Endothelial cell of umbilical vein (primary cell): ENCODE results near the gene RYR2. TPM values are rescaled to one million over a fixed set of nuclear protein-coding genes. Genes with fewer than 3 reads are reported as not detected.

Experiments used
- BruUV-seq: library from RNA; stranded (reverse); fragments of 400-500 nt; replicated peaks from 2 replicates; lab custom pipeline; 2021; lab: Mats Ljungman, UMichigan
- CTCF ChIA-PET: fragments of 300-600, 350-600 bp; sonication (Branson Sonifier 250); formaldehyde crosslinking; loops from one replicate; lab custom pipeline; 2021; ENCODE audit warnings: antibody characterized with exemption, inconsistent platforms; lab: Charles Lee
- POLR2A ChIA-PET: fragments of 300-600, 350-600 bp; sonication (Branson Sonifier 250); formaldehyde crosslinking; loops from one replicate; lab custom pipeline; 2021; ENCODE audit warnings: antibody characterized with exemption, inconsistent platforms; lab: Charles Lee
- DNase-seq: peaks from one replicate; pipeline ENCODE4 v3.0.0-alpha.2; 2011; ENCODE audit warnings: low read depth, low spot score
- FAIRE-seq: peaks from 2 replicates; lab custom pipeline; 2011; peaks lifted over from hg19 to GRCh38; lab: Jason Lieb, UNC
- H2AFZ ChIP-seq: 2 replicates; pipeline ENCODE4 v1.6.0; 2012; ENCODE audit warnings: low read depth, low read length, control low read depth, inconsistent platforms
- H3K27ac ChIP-seq: 2 replicates; pipeline ENCODE4 v1.5.1; 2011; ENCODE audit warnings: low read depth, mild to moderate bottlenecking, control low read depth, low read length, moderate library complexity; ENCODE audit not compliant: insufficient read depth
- H3K27me3 ChIP-seq, 2 experiments: 2 replicates each; pipeline versions ENCODE4 v1.6.0 to v1.6.1; 2011; ENCODE audit warnings: low read length in 2 of 2, mixed read lengths in 1 of 2; ENCODE audit not compliant: control insufficient read depth in 2 of 2, insufficient read depth in 2 of 2
- H3K36me3 ChIP-seq, 2 experiments: 2 replicates in 1 of 2; 3 replicates in 1 of 2; pipeline ENCODE4 v1.5.1; 2011; ENCODE audit warnings: low read length in 2 of 2, mild to moderate bottlenecking in 1 of 2, moderate library complexity in 1 of 2; ENCODE audit not compliant: control insufficient read depth in 2 of 2, insufficient read depth in 2 of 2; ENCODE audit errors: extremely low read depth in 1 of 2
- H3K4me1 ChIP-seq: 3 replicates; pipeline ENCODE4 v1.5.1; 2011; ENCODE audit warnings: mild to moderate bottlenecking, low read length; ENCODE audit not compliant: control insufficient read depth, insufficient read depth; ENCODE audit errors: extremely low read depth
- H3K4me2 ChIP-seq: 2 replicates; pipeline ENCODE4 v1.6.1; 2011; ENCODE audit warnings: low read length, control low read depth, mixed read lengths; ENCODE audit not compliant: insufficient read depth
- H3K4me3 ChIP-seq, 3 experiments: fragments of 200-600 bp in 1 of 3; sonication (generic), shearing (Covaris generic) in 1 of 3; replicated peaks in 1 of 3; 2 replicates each; pipeline ENCODE4 v1.5.1; 2011 to 2016; ENCODE audit warnings: control low read depth in 3 of 3, low read length in 3 of 3, mild to moderate bottlenecking in 2 of 3, inconsistent platforms in 1 of 3, low read depth in 1 of 3, moderate library complexity in 1 of 3; ENCODE audit not compliant: insufficient read depth in 1 of 3
- H3K79me2 ChIP-seq: 2 replicates; pipeline ENCODE4 v1.6.0; 2012; ENCODE audit warnings: low read length, inconsistent platforms; ENCODE audit not compliant: control insufficient read depth, insufficient read depth
- H3K9ac ChIP-seq: replicated peaks from 2 replicates; pipeline ENCODE3; 2011; ENCODE audit warnings: low read length, control low read depth; ENCODE audit not compliant: insufficient read depth; ENCODE audit errors: extremely low read depth
- H3K9me1 ChIP-seq: replicated peaks from 3 replicates; pipeline ENCODE4 v1.6.0; 2011; ENCODE audit warnings: mild to moderate bottlenecking, low read length; ENCODE audit not compliant: control insufficient read depth, insufficient read depth; ENCODE audit errors: extremely low read depth
- H3K9me3 ChIP-seq: replicated peaks from 2 replicates; pipeline ENCODE4 v1.5.1; 2012; ENCODE audit warnings: low read length, inconsistent platforms; ENCODE audit not compliant: control insufficient read depth, insufficient read depth
- H4K20me1 ChIP-seq: replicated peaks from 2 replicates; pipeline ENCODE3; 2011; ENCODE audit warnings: mild to moderate bottlenecking, low read length; ENCODE audit not compliant: control insufficient read depth, insufficient read depth; ENCODE audit errors: extremely low read depth
- CTCF ChIP-seq, 2 donors: IDR thresholded peaks; 1 replicate in 1 of 2; 2 replicates in 1 of 2; pipeline ENCODE4 v1.5.1; 2011; ENCODE audit warnings: low read length in 2 of 2, mild to moderate bottlenecking in 2 of 2, moderate library complexity in 2 of 2, control low read depth in 1 of 2, inconsistent platforms in 1 of 2, low read depth in 1 of 2; ENCODE audit not compliant: insufficient read depth in 1 of 2; ENCODE audit errors: extremely low read depth in 1 of 2
- EZH2 ChIP-seq: IDR thresholded peaks from 2 replicates; pipeline ENCODE4 v1.6.1; 2012; ENCODE audit warnings: borderline replicate concordance, low read depth, mild to moderate bottlenecking, moderate library complexity, low read length, inconsistent platforms; ENCODE audit not compliant: severe bottlenecking
- FOS ChIP-seq: IDR thresholded peaks from 2 replicates; pipeline ENCODE4 v1.6.1; 2011; ENCODE audit warnings: mild to moderate bottlenecking, low read length, moderate library complexity, borderline replicate concordance; ENCODE audit not compliant: insufficient read depth
- GATA2 ChIP-seq: IDR thresholded peaks from 2 replicates; pipeline ENCODE4 v1.7.0; 2011; ENCODE audit warnings: low read depth, mild to moderate bottlenecking, moderate library complexity, mixed read lengths, low read length; ENCODE audit not compliant: insufficient read length, insufficient read depth
- JUN ChIP-seq: IDR thresholded peaks from 2 replicates; pipeline ENCODE4 v1.6.1; 2011; ENCODE audit warnings: borderline replicate concordance, low read depth; ENCODE audit not compliant: insufficient read length, insufficient read depth
- MAX ChIP-seq: IDR thresholded peaks from 2 replicates; pipeline ENCODE4 v1.6.1; 2011; ENCODE audit not compliant: insufficient read depth, insufficient read length
- MYC ChIP-seq: IDR thresholded peaks from one replicate; pipeline ENCODE4 v1.6.1; 2011; ENCODE audit warnings: mild to moderate bottlenecking, low read depth, low read length
- POLR2A ChIP-seq: IDR thresholded peaks from 2 replicates; pipeline ENCODE4 v1.6.1; 2012; ENCODE audit warnings: low read depth, mild to moderate bottlenecking, control low read depth, low read length
- POLR2AphosphoS5 ChIP-seq: IDR thresholded peaks from 2 replicates; pipeline ENCODE4 v1.6.1; 2012; ENCODE audit warnings: low read depth, mild to moderate bottlenecking, control low read depth, low read length, moderate library complexity; ENCODE audit not compliant: insufficient read depth
- dilution Hi-C: fragments of 300-500 bp; cut with MboI; formaldehyde crosslinking; loops from one replicate; pipeline ENCODE4 v1.15.0; 2019; ENCODE audit warnings: low sequenced_read_pairs; ENCODE audit not compliant: extremely low pct_ligation_motif_present
- intact Hi-C: fragments of 100-400 bp; cut with micrococcal nuclease; formaldehyde crosslinking; loops from one replicate; pipeline ENCODE4 v1.10.0; 2022
- polyA plus RNA-seq, 4 experiments: library from polyadenylated mRNA; depleted of rRNA in 3 of 4; stranded (reverse) in 3 of 4; unstranded in 1 of 4; fragments of >200 nt; gene quantifications; 2 replicates each; pipeline versions ENCODE4 v1.2.1 to v1.2.3, GENCODE V29; 2011 to 2012; ENCODE audit warnings: missing spikeins in 1 of 4
- total RNA-seq: library from RNA; stranded (reverse); gene quantifications from 2 replicates; pipeline ENCODE4 v1.2.3, GENCODE V29; 2021

Gene RYR2
- total and polyA plus RNA-seq, 2 donors (not counting 3 experiments of a cell fraction or from before 2014, with no cell fraction given): not detected

- intact Hi-C loops (no loop called here), dilution Hi-C loops (no loop called here)
- no peak overlapping the region for H3K9ac ChIP-seq
- TF ChIP-seq FOS (no peak), POLR2A (no peak), GATA2 (no peak), JUN (no peak), MAX (no peak), POLR2AphosphoS5 (no peak), CTCF (IDR thresholded peaks at IDR 0.05; ENCODE audit: extremely low read depth in 1 of 2, insufficient read depth in 1 of 2, low read depth in 1 of 2, low read length in 2 of 2) (no peak), MYC (no peak), EZH2 (no peak)
- H3K79me2 ChIP-seq: no peaks in the 10 kb centered on the region
- FAIRE-seq (no peak), DNase-seq (no peak)
- H2AFZ ChIP-seq: no peak overlapping the region
- no peak overlapping the region for H3K4me3 ChIP-seq
- ChIA-PET POLR2A (no interaction called here), CTCF (no interaction called here)
- H3K27ac ChIP-seq: no peak overlapping the region
- H3K9me3 ChIP-seq: peaks cover 2% of the 10 kb centered on the region
- H4K20me1 ChIP-seq: no peaks in the 10 kb centered on the region
- no peaks in the 10 kb centered on the region for H3K36me3 ChIP-seq
- H3K4me2 ChIP-seq: no peak overlapping the region
- BruUV-seq: no TSS peak
- no peaks in the 10 kb centered on the region for H3K27me3 ChIP-seq
- H3K9me1 ChIP-seq: no peaks in the 10 kb centered on the region
- no peaks in the 10 kb centered on the region for H3K4me1 ChIP-seq
These were observed 670.7 kb downstream of the RYR2 start for GRCh38 chr1:237712586-237713157.
